ENCODE results near the gene RMDN2. TPM values are rescaled to one million over a fixed set of nuclear protein-coding genes. Genes with fewer than 3 reads are reported as not detected.

The RMDN2 gene
- total and polyA plus RNA-seq, 8 donors, result 1.8 to 21.9 (median 2.7) TPM

GRCh38 chr2:38039121-38039910 is 114.2 kb downstream of the RMDN2 start:
- Histone ChIP-seq H3K27ac (no peak overlapping the region), H3K27me3 (peaks cover 0 to 31% (median 12%) of the 10 kb centered on the region in 3 donors), H3K9me3 (peaks cover 0 to 6% (median 0%) of the 10 kb centered on the region in 4 donors), H3K36me3 (no peaks in the 10 kb centered on the region), H3K4me1 (peaks cover 0 to 13% (median 4%) of the 10 kb centered on the region in 4 donors), H3K4me3 (no peak overlapping the region)
- DNase-seq, result no peak
- intact Hi-C loops (cut with DNase I; ENCODE audit: low total_unique reads), result no loop called here
- TF ChIP-seq EP300 (IDR thresholded peaks at IDR 0.05) (no peak), CTCF (IDR thresholded peaks at IDR 0.05) (no peak), POLR2A (IDR thresholded peaks at IDR 0.05) (no peak), POLR2AphosphoS5 (IDR thresholded peaks at IDR 0.05) (no peak)
- 75 to 81% (median 77%) methylated on average over 9 of the region's 9 CpGs for WGBS, 5 donors

GRCh38 chr2:38045811-38046210 is 120.7 kb downstream of the RMDN2 start:
- H3K36me3 ChIP-seq, result no peaks in the 10 kb centered on the region
- H3K27me3 ChIP-seq, result no peaks in the 10 kb centered on the region
- WGBS, 5 donors, result 81 to 92% (median 89%) methylated on average over 4 of the region's 4 CpGs
- TF ChIP-seq CTCF (IDR thresholded peaks at IDR 0.05), result no peak
- TF ChIP-seq POLR2AphosphoS5 (IDR thresholded peaks at IDR 0.05), result no peak
- no peak for TF ChIP-seq POLR2A (IDR thresholded peaks at IDR 0.05)
- H3K9me3 ChIP-seq, result peaks cover 0 to 6% (median 0%) of the 10 kb centered on the region in 4 donors
- intact Hi-C loops (cut with DNase I; ENCODE audit: low total_unique reads), result no loop called here
- no peak overlapping the region for H3K27ac ChIP-seq
- H3K4me3 ChIP-seq, result no peak overlapping the region
- H3K4me1 ChIP-seq, result no peaks in the 10 kb centered on the region
- no peak for DNase-seq

- H3K4me1 ChIP-seq, result no peaks in the 10 kb centered on the region
- no peaks in the 10 kb centered on the region for H3K9me3 ChIP-seq
- H3K27me3 ChIP-seq, result no peaks in the 10 kb centered on the region
- H3K36me3 ChIP-seq, result no peaks in the 10 kb centered on the region
- H3K27ac ChIP-seq, result no peak overlapping the region
- TF ChIP-seq POLR2A (IDR thresholded peaks at IDR 0.05) (no peak), POLR2AphosphoS5 (IDR thresholded peaks at IDR 0.05) (no peak)
- no peak for DNase-seq
- H3K4me3 ChIP-seq, result no peak overlapping the region
- 63 to 73% (median 66%) methylated on average over 3 of the region's 3 CpGs for WGBS, 5 donors
- intact Hi-C loops (cut with DNase I; ENCODE audit: low total_unique reads), result no loop called here
Observed at GRCh38 chr2:38056216-38056615, 131.1 kb downstream of the RMDN2 start.

GRCh38 chr2:38057651-38058410 is 132.7 kb downstream of the RMDN2 start:
- no peaks in the 10 kb centered on the region for H3K27me3 ChIP-seq
- WGBS, 5 donors, result 54 to 71% (median 66%) methylated on average over 3 of the region's 3 CpGs
- no peak overlapping the region for H3K27ac ChIP-seq
- no peaks in the 10 kb centered on the region for H3K9me3 ChIP-seq
- no peaks in the 10 kb centered on the region for H3K36me3 ChIP-seq
- TF ChIP-seq POLR2A (IDR thresholded peaks at IDR 0.05) (no peak), POLR2AphosphoS5 (IDR thresholded peaks at IDR 0.05) (no peak), EP300 (IDR thresholded peaks at IDR 0.05) (no peak), CTCF (IDR thresholded peaks at IDR 0.05) (no peak)
- no peak for DNase-seq
- no peak overlapping the region for H3K4me3 ChIP-seq
- intact Hi-C loops (cut with DNase I; ENCODE audit: low total_unique reads), result no loop called here
- H3K4me1 ChIP-seq, result no peaks in the 10 kb centered on the region
